GDM1 (cell line): ENCODE results near the gene MYH13.

Experiments used
- DNase-seq: peaks from one replicate; lab custom pipeline; 2025; lab: John Stamatoyannopoulos, UW

Gene MYH13

DNA sequence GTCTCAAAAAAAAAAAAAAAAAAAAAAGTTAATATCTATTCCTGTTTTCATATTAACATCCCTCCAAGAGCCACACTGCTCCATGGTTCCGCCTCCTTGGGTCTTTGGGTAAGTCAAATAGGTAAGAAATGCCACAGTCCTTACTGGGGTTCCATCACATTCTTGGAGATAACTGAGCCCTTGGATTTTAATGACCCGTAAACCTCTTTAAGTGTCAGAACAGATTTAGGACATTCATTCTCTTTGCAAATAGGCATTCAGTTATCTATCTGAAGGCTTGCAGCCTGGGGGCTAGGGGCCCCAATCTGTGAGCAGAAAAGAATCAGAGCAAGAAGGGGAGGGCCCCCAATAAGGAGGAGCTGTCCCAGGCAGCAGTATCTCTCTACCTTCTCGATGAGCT lies 28.0 kb downstream of the MYH13 start:
- no peak for DNase-seq

- no peak for DNase-seq
Observed at GRCh38 chr17:10339051-10339450, 33.8 kb downstream of the MYH13 start.

GRCh38 chr17:10337976-10338375 lies 34.8 kb downstream of the MYH13 start:
- DNase-seq, result no peak

- DNase-seq, result no peak
Observed at GRCh38 chr17:10337136-10337535, 35.7 kb downstream of the MYH13 start.

GRCh38 chr17:10336393-10336792 lies 36.4 kb downstream of the MYH13 start:
- DNase-seq, result no peak

DNA sequence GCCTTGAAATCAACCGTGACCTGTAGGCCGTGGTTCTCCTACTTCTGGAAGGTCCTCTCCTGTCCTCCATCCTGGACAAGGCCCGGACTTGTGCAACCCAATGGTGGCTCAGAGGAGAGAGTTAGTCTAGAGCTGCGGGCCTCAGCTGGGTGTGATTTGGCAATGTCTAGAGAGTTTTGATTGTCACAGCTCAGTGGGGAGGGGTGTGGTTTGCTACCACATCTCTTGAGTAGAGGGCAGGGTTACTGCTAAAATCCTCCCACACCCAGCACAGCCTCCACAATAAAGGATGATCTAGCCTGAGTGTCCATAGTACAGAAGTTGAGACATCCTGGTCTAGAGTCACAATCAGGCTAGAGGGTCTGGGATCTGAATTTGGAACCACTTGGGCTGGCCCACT lies 40.3 kb downstream of the MYH13 start:
- no peak for DNase-seq

GRCh38 chr17:10328971-10329923 lies 43.6 kb downstream of the MYH13 start:
- no peak for DNase-seq

- no peak for DNase-seq
Observed at GRCh38 chr17:10328206-10328605, 44.6 kb downstream of the MYH13 start.

DNA sequence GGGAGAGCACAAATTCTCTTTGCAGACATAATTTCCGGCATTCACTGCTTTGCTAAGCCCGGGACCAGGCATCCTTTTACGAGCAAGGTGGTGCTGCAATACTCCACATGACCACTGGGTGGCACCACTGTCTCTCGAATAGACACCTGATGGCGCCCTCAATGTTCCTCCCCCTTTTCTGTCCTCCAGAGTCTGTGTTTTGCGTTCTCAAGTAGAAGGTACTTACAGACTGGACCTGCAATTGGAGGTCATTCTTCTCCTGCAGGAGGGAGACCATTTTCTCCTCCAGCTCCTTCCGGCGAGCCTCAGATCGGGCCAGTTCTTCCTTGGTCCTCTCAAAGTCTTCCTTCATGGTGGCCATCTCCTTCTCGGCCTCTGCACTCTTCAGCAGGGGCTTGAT lies 45.2 kb downstream of the MYH13 start:
- DNase-seq, result peak; percentile 58

DNA sequence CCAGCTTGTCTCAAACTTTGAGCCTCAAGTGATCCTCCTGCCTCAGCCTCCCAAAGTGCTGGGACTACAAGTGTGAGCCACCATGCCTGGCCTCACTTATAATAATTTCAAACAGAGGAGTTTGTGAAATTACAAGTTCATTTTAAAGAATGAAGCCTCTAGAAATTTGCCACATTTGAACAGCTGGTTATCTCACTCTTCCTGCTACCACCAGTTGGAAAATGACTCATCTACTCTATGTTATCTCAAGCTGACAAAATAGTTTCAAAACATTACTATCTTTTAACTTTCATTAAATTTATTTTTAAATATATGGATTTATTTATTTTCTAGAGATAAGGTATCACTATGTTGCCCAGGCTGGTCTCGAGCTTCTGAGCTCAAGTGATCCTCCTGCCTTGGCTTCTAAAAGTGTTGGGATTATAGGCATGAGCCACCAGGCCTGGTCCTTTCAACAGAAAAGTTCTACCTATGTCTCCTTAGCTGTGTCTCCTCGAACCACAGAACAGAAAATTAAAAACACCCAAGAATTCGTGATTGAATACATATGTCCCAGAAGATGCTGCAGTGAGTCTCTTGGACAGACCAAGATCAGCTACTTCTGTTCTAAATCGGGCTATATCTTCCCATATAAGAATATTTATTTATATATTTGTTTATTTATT lies 47.6 kb downstream of the MYH13 start:
- no peak for DNase-seq

DNA sequence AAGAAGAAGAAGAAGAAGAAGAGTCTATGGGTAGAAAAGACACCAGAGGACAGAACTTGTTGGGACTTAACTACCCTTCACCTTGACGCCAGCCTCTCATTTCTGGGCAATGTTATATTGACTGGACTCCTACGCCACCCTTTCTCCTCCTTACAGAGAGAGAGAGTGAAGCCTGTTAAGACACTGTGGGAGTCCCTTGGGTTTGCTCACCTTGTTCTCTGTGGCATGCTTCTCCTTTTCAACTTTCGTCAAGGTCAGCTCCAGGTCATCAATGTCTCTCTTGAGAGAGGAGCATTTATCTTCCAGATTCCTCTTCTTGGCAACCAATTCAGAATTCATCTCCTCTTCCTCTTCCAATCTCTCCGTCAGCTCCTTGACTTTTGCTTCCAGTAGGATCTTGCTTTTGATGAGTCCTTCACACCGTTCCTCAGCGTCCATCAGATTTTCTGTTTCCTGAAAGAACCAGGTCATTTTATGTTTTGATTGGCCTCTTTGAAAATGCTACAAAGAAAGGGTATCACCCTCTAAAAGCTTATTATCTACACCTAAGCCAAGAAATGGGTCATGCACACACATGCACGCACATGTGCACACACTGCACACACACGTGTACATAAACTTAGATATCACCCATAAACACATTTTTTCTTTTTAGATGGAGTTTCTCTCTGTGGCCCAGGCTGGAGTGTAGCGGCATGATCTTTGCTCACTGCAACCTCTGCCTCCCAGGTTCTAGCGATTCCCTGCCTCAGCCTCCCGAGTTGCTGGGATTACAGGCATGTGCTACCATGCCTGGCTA lies 48.8 kb downstream of the MYH13 start:
- DNase-seq, result no peak

DNA sequence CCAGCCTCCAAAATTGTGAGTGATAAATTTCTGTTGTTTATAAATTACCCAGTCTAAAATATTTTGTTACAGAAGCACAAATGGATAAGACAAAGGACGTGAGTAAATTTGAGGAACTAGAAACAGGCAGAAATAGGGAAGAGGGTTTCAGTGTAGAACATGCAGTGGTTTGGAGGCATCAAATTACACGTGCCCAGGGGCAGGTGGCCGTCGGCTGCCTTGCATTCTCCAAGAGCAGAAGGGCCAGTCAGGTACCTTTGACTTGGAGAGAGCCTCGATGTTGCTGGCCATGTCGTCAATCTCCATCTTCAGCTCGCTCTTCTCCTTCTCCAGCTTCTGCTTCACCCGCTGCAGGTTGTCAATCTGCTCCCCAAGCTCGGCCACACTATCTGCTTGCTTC lies 54.3 kb downstream of the MYH13 start:
- peak; percentile 5 for DNase-seq

- no peak for DNase-seq
Observed at GRCh38 chr17:10317543-10317834, 55.3 kb downstream of the MYH13 start.

DNA sequence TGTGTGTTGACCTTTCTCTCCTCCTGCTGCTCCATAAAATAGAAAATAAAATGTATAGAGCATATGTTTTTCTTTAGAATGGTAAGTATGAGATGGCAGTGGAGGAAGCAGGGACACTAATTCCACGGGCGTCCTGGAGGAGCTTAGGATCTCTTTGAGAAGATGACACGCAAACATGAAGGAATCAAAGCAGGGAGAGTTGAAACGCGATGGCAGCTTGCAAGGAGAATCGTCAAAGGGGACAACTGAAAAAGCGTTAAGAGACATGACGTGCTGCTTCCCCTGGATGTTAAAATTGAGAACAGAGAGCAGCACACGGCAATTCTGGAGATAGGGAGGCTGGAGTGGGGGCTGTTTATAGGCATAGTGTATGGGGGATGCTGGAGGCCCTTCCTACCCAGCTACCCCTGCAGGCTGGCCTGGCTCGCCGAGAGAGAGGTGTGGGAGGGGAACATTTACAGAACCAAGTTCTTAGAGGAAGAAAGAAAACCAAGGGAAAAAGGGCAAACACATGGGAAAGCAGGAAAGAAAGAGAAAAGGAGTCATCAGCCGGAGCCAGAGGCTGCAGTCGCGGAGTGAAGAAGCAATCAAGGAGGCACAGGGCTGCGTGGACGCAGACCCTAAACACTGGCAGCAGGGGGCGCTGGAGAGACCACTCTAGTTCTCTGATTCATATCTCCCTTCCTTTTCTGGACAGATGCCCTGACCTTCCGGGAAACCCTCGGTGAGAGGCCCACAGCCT lies 55.8 kb downstream of the MYH13 start:
- DNase-seq, result no peak

GRCh38 chr17:10314329-10314728 lies 58.5 kb downstream of the MYH13 start:
- no peak for DNase-seq

DNA sequence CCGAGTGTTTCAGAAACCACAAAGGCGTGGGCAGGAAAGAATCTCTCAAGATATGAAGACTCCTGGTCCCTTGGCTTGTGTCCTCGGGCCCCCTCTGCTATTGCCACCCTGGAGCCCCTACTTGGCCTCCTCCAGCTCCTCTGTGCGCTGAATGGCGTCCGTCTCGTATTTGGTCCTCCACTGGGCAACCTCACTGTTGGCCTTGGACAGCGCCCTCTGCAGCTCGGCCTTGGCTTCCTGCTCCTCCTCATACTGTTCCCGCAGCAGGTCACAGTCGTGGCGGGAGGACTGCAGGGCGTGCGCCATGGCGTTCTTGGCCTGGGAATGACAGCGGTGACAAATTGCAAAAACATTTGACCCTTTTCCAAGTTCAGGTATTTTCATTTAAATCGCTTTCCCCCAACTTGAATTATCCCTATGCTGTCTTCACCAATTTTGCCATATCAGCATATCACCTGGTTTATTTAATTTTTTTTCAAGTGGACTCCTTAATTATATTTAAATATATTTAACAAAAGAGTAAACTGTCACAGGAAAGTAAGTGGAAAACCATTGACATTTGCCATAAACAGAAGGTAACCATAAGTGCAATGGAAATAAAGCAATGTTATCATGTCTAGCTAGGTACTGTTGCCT lies 59.7 kb downstream of the MYH13 start:
- DNase-seq, result no peak

- no peak for DNase-seq
Observed at GRCh38 chr17:10311131-10311530, 61.7 kb downstream of the MYH13 start.

DNA sequence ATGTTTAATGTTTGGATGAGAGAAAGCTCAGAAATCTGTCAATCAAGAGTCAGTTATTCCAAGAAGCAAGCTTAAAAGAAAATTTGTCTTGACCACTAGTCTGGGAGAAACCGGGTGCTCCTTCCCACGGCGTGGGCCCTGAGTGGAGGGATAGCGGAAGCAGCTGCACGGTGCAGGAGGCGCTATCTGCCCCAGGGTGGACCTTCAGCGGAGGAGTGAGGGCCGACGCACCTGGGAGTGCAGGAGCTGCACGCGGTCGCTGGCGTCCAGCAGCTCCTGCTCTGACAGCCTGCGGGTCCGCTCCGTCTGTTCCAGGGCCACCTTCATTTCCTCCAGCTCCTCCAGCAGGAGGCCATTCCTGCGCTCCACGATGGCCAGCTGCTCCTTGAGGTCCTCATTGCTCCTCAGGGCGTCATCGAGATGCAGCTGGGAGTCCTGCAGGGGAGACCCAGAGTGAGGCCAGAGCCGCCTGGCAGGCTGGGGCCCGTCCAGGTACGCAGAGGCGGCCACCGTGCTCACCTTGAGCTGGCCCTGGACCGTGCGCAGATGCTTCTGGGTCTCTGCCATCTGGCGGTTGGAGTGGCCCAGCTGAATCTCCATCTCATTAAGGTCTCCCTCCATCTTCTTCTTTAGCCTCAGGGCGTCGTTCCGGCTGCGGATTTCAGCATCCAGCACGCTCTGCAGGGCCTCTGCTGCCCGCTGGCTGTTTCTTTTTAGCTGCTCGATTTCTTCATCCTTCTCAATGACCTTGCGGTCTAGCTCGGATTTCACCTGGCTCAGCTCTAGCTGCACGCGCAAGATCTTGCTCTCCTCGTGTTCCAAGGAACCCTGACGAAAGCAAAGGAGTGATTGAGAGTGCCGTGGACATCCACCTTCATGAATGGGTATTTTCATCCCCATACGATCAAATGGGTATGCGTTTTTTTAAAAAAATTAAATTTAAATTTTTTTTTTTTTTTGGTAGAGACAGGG lies 63.5 kb downstream of the MYH13 start:
- no peak for DNase-seq

DNA sequence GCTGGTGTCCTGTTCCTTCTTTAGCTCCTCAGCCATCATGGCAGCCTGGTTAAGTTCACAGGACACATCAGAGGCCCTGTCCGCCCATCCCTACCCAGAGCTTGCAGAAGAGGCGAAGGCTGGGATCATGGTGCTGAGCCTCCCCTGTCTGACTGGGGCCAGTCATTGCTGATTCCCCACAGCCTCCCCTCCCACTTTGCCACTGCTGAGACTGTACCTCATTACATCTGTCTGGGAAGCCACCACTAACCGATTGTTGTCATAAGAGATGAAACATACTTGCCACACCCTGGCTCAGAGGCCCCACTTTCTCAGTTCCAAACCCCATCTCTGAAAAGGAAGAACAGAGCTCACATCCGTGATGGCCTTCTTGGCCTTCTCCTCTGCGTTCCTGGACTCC lies 66.2 kb downstream of the MYH13 start:
- no peak for DNase-seq

- DNase-seq, result no peak
Observed at GRCh38 chr17:10305398-10305797, 67.4 kb downstream of the MYH13 start.
